OCI-LY3 (cell line): ENCODE results near the gene ARSA.

Source experiments
- H2AFZ ChIP-seq: fragments of 200-600, 300-600 bp; shearing (Covaris generic); 2 replicates; pipeline ENCODE4 v1.6.0; 2014; ENCODE audit warnings: antibody characterized with exemption, low read depth, low read length
- H3K27ac ChIP-seq: fragments of 200-600, 300-600 bp; sonication (generic); 2 replicates; pipeline ENCODE4 v1.5.1; 2014; ENCODE audit warnings: mild to moderate bottlenecking, low read length, moderate library complexity, mixed read lengths
- H3K27me3 ChIP-seq: fragments of 200-600, 300-600 bp; sonication (generic); 2 replicates; pipeline ENCODE4 v1.6.1; 2014; ENCODE audit warnings: low read depth, low read length, mixed read lengths
- H3K36me3 ChIP-seq: fragments of 200-600, 300-600 bp; sonication (generic); replicated peaks from 2 replicates; pipeline ENCODE3; 2014; ENCODE audit warnings: low read depth, low read length, mixed read lengths
- H3K4me1 ChIP-seq: fragments of 300-600, 200-600 bp; sonication (generic); 2 replicates; pipeline ENCODE4 v1.6.1; 2014; ENCODE audit warnings: low read length, mixed read lengths
- H3K4me2 ChIP-seq: fragments of 200-600, 300-600 bp; sonication (generic); 2 replicates; pipeline ENCODE4 v1.6.1; 2014; ENCODE audit warnings: low read length, mixed read lengths
- H3K4me3 ChIP-seq: fragments of 300-600, 200-600 bp; sonication (generic); 2 replicates; pipeline ENCODE4 v1.5.1; 2014; ENCODE audit warnings: antibody characterized with exemption, mild to moderate bottlenecking, low read length, moderate library complexity
- H3K79me2 ChIP-seq: fragments of 300-600, 200-600 bp; shearing (Covaris generic); 2 replicates; pipeline ENCODE4 v1.6.1; 2014; ENCODE audit warnings: mild to moderate bottlenecking, low read length, mixed read lengths
- H3K9ac ChIP-seq: fragments of 300-600, 200-600 bp; shearing (Covaris generic); 2 replicates; pipeline ENCODE4 v1.6.0; 2014; ENCODE audit warnings: mild to moderate bottlenecking, low read length, moderate library complexity
- H3K9me3 ChIP-seq: fragments of 200-600, 300-600 bp; shearing (Covaris generic); 2 replicates; pipeline ENCODE4 v1.6.1; 2014; ENCODE audit warnings: low read length, mixed read lengths; ENCODE audit not compliant: insufficient read depth
- H4K20me1 ChIP-seq: fragments of 200-600, 300-600 bp; sonication (generic); 2 replicates; pipeline ENCODE4 v1.6.1; 2016; ENCODE audit warnings: low read length, mixed read lengths; ENCODE audit not compliant: insufficient read depth
- CTCF ChIP-seq: fragments of 200-600, 300-600 bp; sonication (generic); IDR thresholded peaks from 2 replicates; pipeline ENCODE4 v1.5.1; 2014; ENCODE audit warnings: antibody characterized with exemption, low read length, low read depth
- EZH2phosphoT487 ChIP-seq: fragments of 200-600 bp; shearing (Covaris generic); IDR thresholded peaks from 2 replicates; pipeline ENCODE4 v1.6.1; 2018; ENCODE audit warnings: antibody characterized with exemption, mixed run types, low read depth

Gene ARSA

GRCh38 chr22:50585238-50585637, 42.7 kb downstream of the ARSA start:
- Histone ChIP-seq H3K4me3 (no peak overlapping the region), H4K20me1 (no peaks in the 10 kb centered on the region), H2AFZ (no peak overlapping the region), H3K9ac (no peak overlapping the region), H3K9me3 (no peaks in the 10 kb centered on the region), H3K4me2 (no peak overlapping the region), H3K27ac (no peak overlapping the region), H3K27me3 (no peaks in the 10 kb centered on the region), H3K36me3 (no peaks in the 10 kb centered on the region), H3K4me1 (peaks cover 11% of the 10 kb centered on the region), H3K79me2 (peaks cover 18% of the 10 kb centered on the region)
- TF ChIP-seq EZH2phosphoT487 (no peak), CTCF (no peak)

DNA sequence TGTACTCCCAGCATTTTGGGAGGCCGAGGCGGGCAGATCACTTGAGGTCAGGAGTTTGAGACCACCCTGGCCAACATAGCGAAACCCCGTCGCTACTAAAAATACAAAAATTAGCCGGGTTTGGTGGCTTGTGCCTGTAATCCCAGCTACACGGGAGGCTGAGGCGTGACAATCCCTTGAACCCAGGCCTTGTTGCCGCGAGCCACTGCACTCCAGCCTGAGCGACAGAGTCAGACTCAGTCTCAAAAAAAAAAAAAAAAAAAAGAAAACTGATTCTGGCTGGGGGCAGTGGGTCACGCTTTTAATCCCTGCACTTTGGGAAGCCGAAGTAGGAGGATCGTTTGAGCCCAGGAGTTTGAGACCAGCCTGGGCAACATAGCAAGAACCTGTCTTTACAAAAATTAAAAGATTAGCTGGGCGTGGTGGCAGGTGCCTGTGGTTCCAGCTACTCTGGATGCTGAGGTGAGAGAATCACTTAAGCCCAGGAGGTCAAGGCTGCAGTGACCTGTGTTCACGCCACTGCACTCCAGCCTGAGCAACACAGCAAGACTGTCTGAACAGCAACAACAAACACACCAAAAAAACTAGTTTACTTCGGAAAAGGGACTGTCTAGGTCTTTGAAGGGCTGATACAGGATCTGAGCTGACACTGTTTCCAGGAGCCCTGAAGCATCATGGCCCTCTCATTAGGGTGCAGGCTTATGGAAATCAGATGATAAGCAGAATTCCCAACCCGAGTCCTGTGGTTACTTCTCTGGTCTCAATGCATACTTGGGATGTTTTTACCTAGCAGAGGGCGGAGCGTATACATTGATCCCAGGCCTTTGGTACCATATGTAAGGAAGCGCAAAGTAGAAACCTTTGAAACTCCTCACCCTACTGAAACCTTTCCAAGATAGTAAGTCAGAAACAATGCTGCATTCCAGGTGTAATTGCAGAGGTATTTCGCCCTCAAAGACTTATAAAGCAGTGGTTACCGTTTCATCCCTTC, 43.6 kb downstream of the ARSA start:
- H3K27me3 ChIP-seq: no peaks in the 10 kb centered on the region
- peak overlapping the region; percentile 90; the same call in 1 of the 2 replicates for H3K4me2 ChIP-seq
- no peaks in the 10 kb centered on the region for H3K9me3 ChIP-seq
- peaks cover 11% of the 10 kb centered on the region for H3K4me1 ChIP-seq
- no peak overlapping the region for H3K4me3 ChIP-seq
- no peaks in the 10 kb centered on the region for H4K20me1 ChIP-seq
- no peak overlapping the region for H3K9ac ChIP-seq
- H3K27ac ChIP-seq: no peak overlapping the region
- no peak for TF ChIP-seq EZH2phosphoT487
- TF ChIP-seq CTCF: no peak
- H2AFZ ChIP-seq: no peak overlapping the region
- H3K79me2 ChIP-seq: peaks cover 18% of the 10 kb centered on the region
- H3K36me3 ChIP-seq: no peaks in the 10 kb centered on the region

DNA sequence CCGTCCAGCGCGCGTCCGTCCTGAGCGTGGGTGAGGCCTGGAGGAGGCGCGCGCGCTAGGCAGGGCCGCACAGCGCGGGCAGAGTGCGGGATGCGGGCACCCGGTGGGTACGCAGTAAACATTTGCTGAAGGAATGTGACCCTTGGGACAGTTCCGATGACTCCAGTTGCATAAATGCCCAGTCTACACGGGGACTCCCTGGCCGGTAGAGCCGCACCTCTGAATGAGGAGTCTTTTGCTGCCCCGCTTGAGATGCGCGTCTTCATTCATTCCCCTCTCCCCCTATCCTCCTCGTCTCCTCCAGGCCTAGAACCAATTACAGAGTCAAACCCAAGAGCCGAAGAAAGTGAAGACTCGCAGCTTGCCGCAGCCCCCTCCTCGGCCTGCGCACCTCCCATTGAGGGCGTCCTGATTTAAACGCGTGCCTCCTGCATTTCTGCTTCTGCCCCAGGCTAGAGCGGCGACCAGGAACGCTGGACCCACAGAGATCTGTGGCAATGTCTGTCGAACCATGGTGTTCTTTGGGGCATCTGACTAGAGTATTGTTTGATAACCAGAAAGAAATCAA, 44.6 kb downstream of the ARSA start:
- peaks cover 18% of the 10 kb centered on the region for H3K79me2 ChIP-seq
- H2AFZ ChIP-seq: no peak overlapping the region
- no peaks in the 10 kb centered on the region for H3K36me3 ChIP-seq
- no peaks in the 10 kb centered on the region for H3K27me3 ChIP-seq
- H3K27ac ChIP-seq: no peak overlapping the region
- H3K9ac ChIP-seq: peak overlapping the region; percentile 64
- no peaks in the 10 kb centered on the region for H4K20me1 ChIP-seq
- H3K4me3 ChIP-seq: peak overlapping the region; percentile 91
- H3K9me3 ChIP-seq: no peaks in the 10 kb centered on the region
- H3K4me2 ChIP-seq: peak overlapping the region; percentile 90
- TF ChIP-seq EZH2phosphoT487 (no peak), CTCF (no peak)
- H3K4me1 ChIP-seq: peaks cover 11% of the 10 kb centered on the region
